H4 (cell line): Measurements from ENCODE around the gene KCNK2. TPM values are rescaled to one million over a fixed set of nuclear protein-coding genes. Genes with fewer than 3 reads are reported as not detected.
"Not testable (repeated sequence)": the region's sequence is repeated elsewhere in the genome, so short reads cannot be mapped to it uniquely, and the experiment has no call there.

ENCODE experiments used
- DNase-seq: peaks from one replicate; pipeline ENCODE4 v3.0.0-alpha.2; 2015; ENCODE audit warnings: low spot score
- total RNA-seq: library from RNA; depleted of rRNA; stranded (reverse); fragments of >200 nt; shearing (Covaris generic); gene quantifications from 2 replicates; pipeline ENCODE4 v1.2.3, GENCODE V29; 2014

KCNK2 gene
- total RNA-seq, 1 experiment from 2014 or later = 1.7 TPM

- no peak for DNase-seq
These were observed 69.5 kb downstream of the KCNK2 start for GRCh38 chr1:215151841-215152549.

GRCh38 chr1:215156232-215156631 is 73.7 kb downstream of the KCNK2 start:
- DNase-seq = no peak

GRCh38 chr1:215160351-215160750 is 77.8 kb downstream of the KCNK2 start:
- no peak for DNase-seq

- not testable (repeated sequence) for DNase-seq
These were observed 80.6 kb downstream of the KCNK2 start for GRCh38 chr1:215163144-215163543.

- DNase-seq = no peak
These were observed 84.3 kb downstream of the KCNK2 start for GRCh38 chr1:215166886-215167285.

- DNase-seq = no peak
These were observed 99.0 kb downstream of the KCNK2 start for GRCh38 chr1:215181518-215181917.

GRCh38 chr1:215185067-215185620 is 102.6 kb downstream of the KCNK2 start:
- no peak for DNase-seq

GRCh38 chr1:215188302-215188950 is 105.9 kb downstream of the KCNK2 start:
- no peak for DNase-seq

- DNase-seq = peak; percentile 79
These were observed 109.8 kb downstream of the KCNK2 start for GRCh38 chr1:215192306-215192705.

- no peak for DNase-seq
These were observed 115.5 kb downstream of the KCNK2 start for GRCh38 chr1:215198021-215198420.

GRCh38 chr1:215200121-215200520 is 117.6 kb downstream of the KCNK2 start:
- DNase-seq = no peak

GRCh38 chr1:215201283-215201682 is 118.7 kb downstream of the KCNK2 start:
- DNase-seq = no peak

GRCh38 chr1:215202868-215203267 is 120.3 kb downstream of the KCNK2 start:
- no peak for DNase-seq

- no peak for DNase-seq
These were observed 127.6 kb downstream of the KCNK2 start for GRCh38 chr1:215210167-215210566.

GRCh38 chr1:215215846-215216245 is 133.3 kb downstream of the KCNK2 start:
- DNase-seq = no peak

- DNase-seq = no peak
These were observed 136.8 kb downstream of the KCNK2 start for GRCh38 chr1:215219372-215219771.

- no peak for DNase-seq
These were observed 137.8 kb downstream of the KCNK2 start for GRCh38 chr1:215220346-215220745.

- no peak for DNase-seq
These were observed 144.2 kb downstream of the KCNK2 start for GRCh38 chr1:215226757-215227156.

GRCh38 chr1:215228193-215228592 is 145.7 kb downstream of the KCNK2 start:
- DNase-seq = no peak

- no peak for DNase-seq
These were observed 158.9 kb downstream of the KCNK2 start for GRCh38 chr1:215241451-215241850.

- no peak for DNase-seq
These were observed 161.0 kb downstream of the KCNK2 start for GRCh38 chr1:215243345-215244054.

GRCh38 chr1:215250913-215251312 is 168.4 kb downstream of the KCNK2 start:
- DNase-seq = no peak

- DNase-seq = no peak
These were observed 168.9 kb downstream of the KCNK2 start for GRCh38 chr1:215251428-215251827.
